HL-60/S4 treated with retinoic acid at 250 ng/mL for 4 days and 3 days (cell line): Measurements from ENCODE around the gene AGK.

Source experiments
- in situ Hi-C: fragments of 300-500 bp; cut with MboI; formaldehyde crosslinking; loops from 2 replicates; pipeline ENCODE4 v1.7.0; 2022; ENCODE audit warnings: low sequenced_read_pairs

The AGK gene

DNA sequence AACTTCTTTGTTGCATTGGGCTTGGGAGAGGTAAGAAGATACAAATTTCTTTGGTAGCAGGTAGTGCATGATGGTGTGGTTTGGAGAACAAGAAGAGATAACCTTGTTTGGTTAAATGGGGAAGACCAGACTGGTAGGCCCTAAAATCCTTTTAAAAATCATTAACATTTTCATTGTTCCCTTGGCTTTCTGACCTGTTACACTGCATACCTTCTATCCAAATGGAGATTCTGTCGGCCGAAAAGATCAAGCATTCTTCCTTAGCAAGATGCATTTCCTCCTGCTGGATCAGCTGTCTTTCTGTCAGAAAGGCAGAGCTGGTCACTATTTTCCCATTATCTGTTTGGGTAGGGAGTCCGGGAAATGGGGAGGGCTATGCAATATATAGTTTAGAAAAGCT, 33.7 kb downstream of the AGK start:
- in situ Hi-C loops = no loop called here

DNA sequence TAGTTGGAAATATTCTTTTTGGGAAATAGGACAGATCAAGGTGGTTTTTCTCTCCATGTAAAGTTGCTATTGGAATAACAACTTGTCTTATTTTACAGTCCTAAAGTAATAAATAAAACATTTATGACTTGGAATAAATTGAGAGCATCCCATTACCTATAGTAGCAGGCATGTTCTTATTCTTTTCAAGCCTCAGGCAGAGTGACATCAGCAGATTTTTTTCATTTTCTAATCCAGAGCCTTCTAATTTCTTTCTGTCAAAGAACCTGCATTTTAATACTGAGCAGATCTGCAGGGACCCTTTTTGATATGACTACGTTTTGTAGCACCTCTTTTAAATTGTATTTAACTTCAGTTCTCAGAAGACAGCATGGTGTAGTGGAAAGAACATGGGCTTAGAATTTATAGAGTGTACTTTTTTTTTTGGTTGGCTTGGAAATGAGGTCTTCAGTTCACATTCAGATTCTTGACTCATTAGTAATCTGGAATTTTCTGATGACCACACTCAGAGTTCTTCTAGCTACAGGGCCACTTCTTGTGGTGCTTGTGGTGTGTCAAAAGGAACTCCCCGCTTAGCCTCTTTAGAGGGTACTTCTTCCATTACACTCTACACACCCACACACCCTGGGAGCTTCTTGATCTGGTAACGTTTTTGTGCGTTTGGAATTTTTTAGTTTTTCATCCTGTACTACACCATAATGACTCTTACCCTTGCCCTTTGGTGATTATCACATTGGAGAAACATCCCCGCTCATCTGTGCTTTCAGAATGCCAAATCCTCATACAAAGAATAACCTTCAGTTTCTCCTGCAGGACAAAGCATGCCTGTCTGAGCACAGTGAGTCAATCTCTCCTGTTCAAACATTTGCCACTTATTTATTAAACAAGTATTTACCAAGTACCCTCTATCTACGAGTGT, 34.6 kb downstream of the AGK start:
- in situ Hi-C loops = no loop called here

DNA sequence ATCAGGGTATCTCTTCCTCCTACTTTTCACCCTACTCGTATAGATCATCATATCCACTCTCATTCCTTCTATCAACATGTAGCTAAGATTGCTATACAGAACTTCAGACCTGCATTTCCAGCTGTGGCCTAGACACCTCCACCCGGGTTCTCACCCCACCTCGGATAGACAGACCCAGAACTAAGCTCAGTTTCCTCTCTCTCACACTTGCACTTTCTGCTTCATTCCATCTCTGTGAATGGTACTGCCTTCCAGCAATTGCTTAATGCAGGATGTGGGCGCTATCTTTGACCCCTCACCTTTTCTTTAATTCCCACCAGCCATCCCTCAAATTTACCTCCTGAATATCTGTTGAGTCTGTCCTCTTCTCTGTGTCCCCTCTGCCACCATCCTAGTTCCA, 35.7 kb downstream of the AGK start:
- in situ Hi-C loops = no loop called here

DNA sequence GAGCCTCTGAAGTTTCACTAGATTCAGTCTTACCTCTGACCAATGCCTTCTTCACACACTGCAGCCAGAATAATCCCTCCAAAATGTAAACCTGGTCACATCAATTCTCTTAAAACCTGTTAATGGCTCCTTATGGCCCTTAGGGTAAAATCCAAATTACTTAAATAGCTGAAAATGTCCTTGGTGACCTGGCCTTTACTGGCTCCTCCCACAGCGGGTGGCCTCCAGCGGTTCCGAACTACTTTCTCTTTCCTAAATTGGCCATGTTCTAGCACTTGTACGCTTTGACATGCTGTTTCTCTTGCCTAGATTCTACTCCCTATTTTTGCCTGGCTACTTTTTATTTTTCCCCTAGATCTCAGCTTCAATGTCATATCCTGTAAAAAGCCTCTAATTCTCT, 36.1 kb downstream of the AGK start:
- in situ Hi-C loops = no loop called here

DNA sequence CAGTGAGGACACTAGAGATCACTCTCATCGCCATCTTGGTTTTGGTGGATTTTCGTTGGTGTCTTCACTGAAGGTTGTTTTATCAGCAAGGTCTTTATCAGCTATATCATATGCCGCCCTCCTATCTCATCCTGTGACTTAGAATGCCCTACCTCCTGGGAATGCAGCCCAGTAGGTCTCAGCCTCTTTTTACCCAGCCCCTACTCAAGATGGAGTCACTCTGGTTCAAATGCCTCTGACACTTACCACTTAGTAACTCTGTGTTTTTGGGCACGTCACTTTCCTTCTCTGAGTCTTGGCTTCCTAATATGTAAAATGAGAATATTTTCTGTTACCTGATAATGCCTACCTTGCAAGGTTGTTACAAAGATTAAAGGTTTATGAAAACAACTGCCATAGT, 37.7 kb downstream of the AGK start:
- in situ Hi-C loops = no loop called here

DNA sequence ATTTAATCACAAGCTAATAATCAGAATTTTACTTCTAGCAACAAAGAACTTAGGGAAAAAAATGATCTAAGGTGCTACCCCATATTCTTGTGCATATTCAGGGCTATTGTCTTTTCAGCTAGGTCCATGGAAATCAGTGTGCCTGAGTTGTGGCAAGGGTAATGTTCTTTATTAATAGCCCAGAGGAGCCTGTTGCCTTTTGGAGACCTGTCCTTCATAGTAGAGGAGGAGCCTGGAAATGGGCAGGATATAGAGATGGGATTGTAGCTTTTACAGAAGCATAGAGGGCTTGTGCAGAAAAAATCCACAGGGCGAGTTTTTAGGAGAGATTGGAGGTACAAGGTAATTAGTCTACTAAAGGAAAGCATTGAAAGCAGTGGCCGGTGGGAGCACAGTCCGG, 38.9 kb downstream of the AGK start:
- in situ Hi-C loops = no loop called here

DNA sequence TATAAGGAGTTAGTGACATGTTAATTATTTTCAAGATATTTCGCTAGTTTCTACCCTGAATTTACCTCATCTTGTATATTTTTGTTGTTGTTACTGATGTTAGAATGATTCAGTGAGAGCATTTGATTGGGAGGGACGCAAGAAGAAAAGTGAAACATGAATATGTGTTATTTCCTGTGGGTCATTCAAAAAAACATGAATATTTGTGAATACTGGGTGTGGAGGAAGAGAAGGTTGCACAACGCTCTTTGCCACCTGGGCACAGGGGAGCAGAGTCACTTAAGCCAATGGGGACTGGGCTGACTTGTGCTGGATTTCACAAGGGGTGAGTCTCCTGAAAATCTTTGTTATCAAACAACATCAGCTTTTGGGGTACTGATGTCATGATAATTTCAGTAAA, 39.5 kb downstream of the AGK start:
- in situ Hi-C loops = no loop called here

DNA sequence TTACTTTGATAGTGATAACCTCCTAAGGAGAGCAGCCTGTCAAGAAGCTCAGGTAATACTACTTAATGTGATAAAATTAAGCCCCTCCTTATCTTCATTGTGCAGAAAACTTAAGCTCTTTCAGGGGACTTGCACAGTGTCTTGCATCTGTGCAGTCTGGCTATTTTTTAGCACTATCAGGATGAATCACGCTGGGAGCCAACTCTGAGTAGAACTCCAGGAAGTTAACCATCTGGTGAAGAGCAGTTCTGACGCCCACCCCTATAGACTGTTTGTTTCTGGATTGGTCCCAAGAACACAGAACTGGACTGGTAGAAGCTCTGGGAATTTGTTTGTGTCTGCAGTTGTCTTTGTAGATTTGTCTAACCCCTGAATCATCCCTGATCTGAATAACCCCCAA, 41.9 kb downstream of the AGK start:
- in situ Hi-C loops = no loop called here

DNA sequence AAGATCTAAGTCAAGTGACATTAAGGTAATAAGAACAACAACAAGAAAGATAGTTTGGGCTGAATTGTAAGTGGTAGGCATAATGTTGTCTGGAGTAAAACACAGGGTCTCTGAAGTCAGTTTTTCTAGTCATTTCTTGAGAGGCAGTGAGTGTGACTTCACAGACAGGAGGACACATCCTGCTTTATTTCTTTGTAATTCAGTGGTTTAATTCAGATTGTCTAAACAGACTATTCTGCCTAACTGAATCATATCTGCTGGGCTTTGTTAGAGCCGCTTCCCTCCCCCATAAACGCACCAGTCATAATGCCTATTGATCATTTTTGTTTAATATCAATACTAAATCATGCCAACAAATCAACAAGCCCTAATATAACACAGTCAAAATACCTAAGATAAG, 46.8 kb downstream of the AGK start:
- in situ Hi-C loops = no loop called here

DNA sequence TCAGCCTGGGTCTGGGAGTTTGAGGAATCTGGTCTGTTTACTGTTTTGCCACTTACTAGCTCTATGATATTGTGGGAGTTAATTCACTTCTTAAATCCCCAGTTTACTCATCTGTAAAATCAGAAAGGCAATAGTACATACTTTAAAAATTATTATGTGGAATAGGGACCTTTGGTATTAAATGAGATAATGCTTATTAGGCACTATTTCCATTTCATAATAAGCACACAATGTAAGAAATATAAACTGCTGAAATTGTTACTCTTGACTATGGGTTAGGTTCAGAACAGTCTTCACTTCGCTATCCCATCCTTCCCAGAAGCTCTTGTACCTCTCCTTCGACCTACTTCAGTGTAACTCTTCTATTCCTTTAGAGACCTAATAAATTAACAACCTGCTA, 47.2 kb downstream of the AGK start:
- in situ Hi-C loops = no loop called here

DNA sequence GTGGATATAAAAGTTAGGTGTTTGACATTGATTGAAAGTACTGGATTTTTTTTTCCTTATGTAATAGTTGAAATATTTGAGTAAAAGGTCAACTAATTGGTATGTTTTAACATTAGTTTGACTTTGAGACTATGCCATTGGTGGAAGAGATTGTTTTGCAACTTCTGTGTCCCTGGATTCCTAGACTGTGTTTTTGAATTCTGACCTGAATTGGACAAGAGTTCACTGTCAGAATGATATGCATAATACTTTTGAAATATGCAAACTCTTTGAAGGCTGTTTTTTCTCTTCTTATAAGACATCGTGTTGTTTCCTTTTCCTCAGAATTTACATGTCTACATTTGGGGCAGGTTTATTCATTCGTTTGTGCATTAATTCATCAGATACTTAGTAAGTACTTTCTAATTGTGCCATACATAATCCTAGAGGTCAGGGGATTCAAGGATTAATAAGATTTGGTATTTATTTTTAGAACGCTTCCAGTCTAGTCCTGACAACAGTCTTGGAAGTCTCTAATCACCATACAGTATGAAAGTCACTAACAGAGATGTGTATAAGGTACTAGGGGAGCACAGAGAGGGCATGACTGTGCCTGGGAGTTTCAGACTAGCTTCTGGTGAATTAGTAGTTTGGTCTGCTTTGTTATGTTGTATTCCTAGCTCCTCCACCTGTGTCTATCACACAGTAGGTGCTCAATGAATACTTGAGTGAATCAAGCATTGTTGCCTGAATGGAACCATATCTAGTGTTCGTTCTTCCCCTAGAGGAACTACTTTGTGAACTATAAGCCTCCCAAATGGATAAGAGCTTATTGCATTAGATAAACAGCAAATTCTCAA, 49.2 kb downstream of the AGK start:
- in situ Hi-C loops = no loop called here

DNA sequence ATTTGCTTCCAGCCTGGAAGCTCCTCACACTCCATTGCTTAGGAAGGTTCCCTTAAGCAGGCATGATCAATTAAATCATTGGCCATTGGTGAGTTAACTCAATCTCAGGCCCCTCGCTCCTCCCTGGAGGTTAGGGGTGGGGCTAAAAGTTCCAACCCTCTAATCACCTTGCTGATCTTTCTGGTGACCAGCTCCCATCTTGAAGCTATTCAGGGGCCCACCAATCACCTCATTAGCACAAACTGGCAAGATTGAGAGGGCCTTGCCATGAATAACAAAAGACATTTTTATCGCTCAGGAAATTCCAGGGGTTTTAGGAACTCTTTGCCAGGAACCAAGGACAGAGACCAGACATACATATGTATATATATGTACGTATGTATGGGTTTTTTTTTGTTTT, 58.4 kb downstream of the AGK start:
- in situ Hi-C loops = no loop called here

DNA sequence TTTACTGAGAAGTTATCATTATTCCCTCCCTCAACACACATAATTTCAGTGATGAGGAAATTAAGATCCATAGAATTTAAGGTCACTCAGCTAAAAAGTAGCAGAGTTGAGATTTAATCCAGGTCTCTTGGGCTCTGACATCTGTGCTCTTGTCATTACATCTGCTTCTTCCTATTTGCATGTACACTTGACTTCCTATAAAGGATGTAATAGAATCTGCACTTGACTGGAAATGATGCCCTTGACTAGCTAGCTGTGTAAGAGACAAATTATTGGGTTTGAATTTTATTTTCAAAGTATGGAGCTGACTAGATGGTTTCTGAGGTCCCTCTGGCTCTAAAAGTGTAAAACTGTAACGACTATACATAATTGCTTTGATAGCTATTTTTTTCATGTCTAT, 59.5 kb downstream of the AGK start:
- in situ Hi-C loops = no loop called here

DNA sequence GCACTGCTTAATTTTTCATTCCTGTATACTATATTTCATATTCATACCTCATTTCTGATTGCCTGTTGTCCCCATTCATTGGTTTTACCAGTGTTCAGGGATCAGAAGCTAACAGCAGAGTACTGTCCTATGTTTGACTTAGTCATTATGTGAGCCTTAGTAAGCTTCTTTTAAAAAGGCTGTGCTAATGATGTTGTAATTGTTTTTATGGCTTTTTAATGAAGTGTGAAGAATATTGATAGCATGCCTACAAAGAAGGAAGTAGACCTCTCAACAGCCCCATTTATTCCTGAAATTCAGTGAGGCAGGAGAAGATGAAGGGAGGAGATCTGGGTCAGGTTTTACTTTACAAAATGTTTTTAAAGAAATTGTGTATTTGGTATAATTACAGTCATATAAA, 61.7 kb downstream of the AGK start:
- in situ Hi-C loops = no loop called here

DNA sequence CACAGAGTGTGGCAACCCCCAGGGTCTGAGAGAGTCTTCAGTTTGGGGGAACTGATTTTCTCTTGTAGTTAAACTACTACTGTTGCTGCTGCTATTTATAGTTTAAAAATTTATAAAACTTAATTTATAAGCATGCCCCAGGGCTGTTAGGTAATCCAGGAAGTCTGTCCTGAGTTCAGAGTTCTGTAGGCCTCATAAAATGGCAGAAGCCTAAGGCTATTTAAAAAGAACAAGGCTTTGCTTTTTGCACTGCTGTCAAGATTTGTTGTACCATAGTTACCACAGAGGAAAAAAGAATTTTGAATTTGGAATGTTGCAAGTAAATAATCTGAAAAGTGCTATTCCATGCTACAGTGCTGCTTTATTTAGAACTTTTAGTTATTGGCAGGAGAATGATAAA, 66.1 kb downstream of the AGK start:
- in situ Hi-C loops = no loop called here

DNA sequence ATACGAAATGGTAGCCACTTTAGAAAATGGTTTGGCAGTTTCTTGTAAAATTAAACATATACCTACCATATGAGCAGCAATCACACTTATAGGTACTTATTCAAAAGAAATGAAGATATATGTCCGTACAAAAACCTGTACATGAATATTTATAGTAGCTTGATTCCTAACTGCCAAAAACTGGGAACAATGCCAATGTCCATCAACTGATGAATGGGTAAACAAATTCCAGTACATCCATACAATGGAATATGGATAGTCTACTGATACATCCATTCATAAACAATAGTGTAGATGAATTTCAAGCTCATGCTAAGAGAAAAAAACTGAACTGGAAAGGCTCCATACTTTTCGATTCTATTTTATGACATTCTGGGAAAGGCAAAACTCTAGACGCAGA, 68.5 kb downstream of the AGK start:
- in situ Hi-C loops = no loop called here

DNA sequence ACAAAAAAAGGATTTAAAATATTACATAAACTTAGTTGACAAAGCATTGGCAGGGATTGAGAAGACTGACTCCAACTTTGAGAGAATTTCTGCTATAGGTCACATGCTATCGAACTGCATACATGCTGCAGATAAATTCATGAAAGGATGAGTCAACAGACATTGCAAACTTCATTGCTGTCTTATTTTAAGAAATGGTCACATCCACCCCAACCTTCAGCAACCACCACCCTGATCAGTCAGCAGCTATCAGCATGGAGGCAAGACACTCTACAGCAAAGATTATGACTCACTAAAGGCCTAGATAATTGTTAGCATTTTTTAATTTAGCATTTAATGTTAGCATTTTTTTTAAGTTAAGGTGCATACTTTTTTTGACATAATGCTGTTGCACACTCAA, 73.6 kb downstream of the AGK start:
- in situ Hi-C loops = no loop called here

DNA sequence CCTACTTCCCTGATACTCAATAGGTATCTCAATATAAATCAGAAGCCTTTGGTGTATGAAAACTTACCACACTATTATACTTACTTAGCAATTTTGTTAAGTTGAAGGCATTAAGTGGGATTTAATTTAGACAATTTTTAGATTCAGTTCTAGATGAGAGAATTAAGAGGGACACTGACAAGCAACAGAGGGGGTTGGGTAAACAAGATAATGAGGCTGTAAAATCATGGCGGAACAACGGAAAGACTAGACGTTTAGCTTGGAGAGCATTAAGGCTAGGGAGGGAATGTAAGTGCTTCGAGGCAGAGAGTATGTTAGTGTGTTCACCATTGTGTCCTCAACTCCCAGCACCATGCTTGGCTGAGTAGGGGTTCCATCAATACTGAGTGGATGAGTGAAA, 79.4 kb downstream of the AGK start:
- in situ Hi-C loops = no loop called here

DNA sequence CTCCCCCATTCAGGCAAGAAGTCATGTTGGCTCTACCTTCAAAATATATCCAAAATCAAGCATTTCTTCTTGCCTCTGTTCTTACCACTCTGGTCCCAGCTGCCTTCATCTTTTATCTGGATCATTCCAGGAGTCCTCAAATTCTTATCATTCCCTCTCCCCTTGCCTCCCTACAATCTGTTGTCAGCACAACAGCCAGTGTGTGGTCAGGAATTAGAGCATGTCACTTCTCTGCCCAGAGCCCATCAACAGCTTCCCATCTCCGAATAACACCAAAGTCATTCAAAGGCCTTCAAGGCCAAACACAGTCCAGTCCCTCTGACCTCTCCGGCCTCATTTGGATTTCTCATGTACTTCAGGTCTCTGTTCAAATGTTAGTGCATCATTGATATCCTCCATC, 80.3 kb downstream of the AGK start:
- in situ Hi-C loops = no loop called here

DNA sequence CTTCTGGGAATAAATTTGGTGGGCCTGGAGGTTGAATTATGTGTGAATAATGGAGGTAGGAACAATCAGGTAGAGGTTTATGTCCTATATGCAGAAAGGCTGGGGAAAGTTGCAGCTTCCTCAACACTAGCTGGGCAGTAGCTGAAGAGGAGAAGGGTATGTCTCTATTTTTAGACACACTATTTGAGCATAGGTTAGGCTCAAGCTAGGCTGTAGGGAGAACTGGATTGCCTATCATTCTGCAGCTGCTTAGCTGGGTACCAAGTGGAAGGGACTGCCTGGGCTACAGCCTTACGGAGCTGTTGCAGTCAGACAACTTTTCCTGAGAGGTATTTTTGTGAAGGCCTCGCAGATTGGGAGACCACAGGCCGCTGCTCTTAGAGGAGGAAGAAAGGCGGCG, 82.9 kb downstream of the AGK start:
- in situ Hi-C loops = no loop called here

DNA sequence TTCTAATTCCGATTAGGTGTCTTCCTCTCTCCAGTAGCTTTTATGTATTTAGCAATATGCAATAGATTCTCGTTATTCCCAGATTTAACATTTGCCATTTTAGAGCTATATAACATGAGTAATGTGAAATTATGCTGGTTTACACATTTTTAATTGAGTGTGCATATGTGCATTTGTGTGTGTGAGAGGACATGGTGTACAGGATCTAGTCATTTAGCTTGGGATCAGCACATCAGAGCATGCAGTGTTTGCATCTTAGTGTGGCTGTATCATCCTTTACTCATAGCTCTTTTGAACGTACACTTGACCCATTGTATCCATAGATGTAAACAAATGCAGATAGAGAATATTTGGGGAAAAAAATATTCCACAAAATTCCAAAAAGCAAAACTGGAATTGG, 84.8 kb downstream of the AGK start:
- in situ Hi-C loops = no loop called here

DNA sequence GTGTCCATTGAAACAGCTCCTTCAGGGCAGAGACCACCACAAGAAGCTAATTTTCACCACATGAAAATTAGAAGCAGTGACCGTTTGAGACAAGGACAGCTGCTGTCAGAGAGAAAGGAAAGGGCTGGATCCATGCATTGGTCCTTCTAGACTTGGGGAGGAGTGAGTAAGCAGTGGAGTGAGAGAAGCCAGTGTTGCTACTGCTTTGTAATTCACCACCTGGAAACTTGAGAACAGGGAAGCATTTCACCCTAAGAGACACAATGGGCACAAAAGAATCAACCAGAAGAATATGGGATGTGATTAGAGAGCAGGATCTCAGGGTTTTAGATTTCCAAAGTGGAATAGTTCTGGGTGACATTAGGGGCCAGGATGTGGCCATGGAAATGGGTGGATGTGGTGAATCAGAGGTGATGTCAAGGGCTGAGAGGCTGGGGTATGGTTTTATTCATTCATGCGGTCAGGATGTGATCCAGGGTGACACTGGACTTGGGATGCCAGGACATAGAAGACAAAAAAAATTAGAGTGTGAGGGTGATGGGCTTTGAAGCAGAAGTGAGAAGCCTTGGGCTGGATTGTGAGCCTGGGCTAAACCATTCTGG, 89.1 kb downstream of the AGK start:
- in situ Hi-C loops = no loop called here
